ENCODE data around the gene NBEAL2.
A peak's percentile ranks its signal among the peaks of the same experiment; 100 is the strongest.

Gene NBEAL2, protein sequence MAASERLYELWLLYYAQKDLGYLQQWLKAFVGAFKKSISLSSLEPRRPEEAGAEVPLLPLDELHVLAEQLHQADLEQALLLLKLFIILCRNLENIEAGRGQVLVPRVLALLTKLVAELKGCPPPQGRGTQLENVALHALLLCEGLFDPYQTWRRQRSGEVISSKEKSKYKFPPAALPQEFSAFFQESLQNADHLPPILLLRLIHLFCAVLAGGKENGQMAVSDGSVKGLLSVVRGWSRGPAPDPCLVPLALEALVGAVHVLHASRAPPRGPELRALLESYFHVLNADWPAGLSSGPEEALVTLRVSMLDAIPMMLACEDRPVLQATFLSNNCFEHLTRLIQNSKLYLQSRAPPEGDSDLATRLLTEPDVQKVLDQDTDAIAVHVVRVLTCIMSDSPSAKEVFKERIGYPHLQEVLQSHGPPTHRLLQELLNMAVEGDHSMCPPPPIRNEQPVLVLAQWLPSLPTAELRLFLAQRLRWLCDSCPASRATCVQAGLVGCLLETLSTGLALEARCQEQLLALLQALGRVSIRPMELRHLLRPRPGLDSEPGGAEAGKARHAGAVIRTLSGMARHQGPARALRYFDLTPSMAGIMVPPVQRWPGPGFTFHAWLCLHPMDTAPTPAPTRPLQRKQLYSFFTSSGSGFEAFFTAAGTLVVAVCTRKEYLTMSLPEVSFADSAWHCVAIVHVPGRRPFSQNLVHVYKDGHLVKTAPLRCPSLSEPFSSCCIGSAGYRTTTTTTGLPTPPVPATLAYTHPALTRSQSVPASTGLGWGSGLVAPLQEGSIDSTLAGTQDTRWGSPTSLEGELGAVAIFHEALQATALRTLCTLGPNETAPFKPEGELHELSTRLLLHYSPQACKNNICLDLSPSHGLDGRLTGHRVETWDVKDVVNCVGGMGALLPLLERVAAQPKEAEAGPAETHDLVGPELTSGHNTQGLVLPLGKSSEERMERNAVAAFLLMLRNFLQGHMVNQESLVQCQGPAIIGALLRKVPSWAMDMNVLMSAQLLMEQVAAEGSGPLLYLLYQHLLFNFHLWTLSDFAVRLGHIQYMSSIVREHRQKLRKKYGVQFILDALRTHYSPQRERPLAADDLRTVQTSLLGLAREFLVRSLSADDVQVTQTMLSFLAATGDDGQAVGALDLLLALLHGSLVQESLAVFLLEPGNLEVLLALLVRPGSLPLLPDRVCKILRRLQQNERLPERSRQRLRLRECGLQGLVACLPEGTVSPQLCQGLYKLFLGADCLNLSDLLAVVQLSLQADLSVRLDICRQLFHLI (N-terminal part only)

DNA sequence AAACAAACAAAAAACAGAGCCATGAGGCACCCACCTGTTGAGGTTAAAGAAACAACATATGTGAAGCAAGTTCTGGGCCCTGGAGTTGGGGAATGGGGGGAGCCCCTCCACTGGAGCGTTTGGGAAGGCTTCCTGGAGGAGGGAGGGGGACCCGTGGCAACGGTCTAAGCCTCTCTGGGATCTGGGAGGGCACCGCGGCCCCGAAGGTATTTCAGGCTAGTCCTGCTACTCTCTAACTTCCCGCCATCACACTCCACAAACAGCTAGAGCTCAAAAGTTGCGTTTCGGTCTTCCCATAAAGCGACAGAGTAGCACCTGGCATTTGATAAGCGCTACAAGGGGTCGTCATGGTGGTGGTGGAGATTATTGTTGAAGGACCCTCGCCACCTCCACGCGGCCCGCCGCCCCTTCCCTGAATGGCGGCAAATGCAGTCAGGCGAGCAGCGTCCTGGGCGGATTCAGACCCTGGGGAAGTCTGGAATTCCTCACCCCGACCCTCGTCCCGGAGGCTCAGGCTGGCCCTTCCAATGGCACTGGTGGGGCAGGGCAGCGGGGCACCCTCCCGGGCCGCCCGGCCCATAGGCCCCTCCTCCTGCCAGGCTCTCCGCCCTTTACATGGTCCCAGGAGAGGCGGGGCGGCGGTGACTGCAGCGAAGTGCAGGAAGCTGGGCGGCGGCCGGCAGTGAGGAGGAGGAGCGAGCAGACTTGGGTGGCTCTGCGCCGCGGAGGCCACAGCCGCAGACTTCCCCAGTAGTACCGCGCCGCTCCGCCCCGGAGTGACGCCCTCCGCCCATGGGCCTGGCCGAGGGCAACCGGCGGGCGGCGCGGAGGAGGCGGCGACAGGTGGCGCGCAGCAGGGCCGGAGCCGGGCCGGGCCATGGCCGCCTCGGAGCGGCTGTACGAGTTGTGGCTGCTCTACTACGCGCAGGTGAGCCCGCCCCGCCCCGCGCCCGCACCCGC, at the start of gene NBEAL2:
Gene NBEAL2, plus strand, starts transcription at position 682 of the 960 bp plus-strand sequence. Its CDS starts 196 bp downstream, at position 878.
- peak; percentile 92 for DNase-seq

DNA sequence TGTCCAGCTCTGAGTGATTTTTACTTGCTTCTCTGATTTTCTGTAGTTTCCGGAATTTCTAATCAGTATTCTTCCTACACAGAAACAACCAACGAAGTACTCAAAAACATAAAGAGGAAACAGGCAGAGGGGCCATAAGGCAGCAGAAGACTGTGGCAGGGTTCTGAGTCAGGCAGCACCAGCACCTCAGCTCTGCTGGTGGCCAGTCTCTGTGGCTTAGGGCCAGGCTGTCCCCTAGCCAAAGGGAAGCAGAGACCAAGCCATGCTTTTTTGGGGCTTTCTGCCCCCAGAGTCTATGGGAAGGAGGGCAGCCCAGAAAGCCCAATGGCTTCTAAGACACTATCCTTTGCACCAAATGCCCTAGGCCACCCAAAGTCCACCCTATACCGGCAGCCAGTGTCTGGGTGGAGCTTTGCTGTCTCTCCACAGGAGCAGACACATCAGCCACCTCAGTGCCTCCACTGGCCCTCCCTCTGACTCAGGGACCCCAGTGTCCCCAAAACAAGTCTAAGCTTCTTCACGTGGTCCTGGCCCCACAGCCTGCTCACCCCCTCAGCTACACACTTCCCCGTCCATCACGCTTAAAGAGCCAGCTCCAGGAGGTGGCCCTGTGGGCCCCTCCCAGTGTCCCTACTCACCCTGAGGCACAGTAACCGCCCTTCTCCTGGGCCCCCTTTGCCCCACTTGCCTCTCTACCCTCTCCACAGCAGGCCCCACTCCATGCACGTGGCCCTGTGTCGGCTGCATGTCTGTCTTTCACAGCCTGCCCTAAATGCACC, 49.1 kb upstream of the NBEAL2 start:
- DNase-seq = no peak

DNA sequence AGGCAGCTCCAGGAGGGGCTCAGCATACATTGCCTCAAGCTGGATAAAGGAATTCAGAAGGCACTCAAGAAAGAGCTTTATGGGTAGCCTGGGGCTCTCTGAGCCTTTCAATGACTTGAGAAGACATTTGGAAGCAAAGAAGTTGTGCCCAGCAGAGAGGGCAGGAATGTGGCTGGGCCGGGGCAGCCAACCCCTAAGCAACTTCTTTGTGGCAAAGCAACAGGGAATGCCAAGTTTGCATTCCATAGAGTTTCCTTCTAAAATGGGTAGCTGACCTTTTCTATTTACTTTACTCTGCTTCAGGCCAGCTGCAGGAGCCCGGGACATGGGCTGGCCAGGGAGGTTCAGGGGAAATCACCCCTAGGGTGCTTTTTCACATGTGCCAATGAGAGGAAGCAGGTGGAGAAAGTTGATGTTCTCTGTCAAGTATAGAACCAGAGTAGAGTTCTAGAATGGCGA, 48.5 kb upstream of the NBEAL2 start:
- no peak for DNase-seq

DNA sequence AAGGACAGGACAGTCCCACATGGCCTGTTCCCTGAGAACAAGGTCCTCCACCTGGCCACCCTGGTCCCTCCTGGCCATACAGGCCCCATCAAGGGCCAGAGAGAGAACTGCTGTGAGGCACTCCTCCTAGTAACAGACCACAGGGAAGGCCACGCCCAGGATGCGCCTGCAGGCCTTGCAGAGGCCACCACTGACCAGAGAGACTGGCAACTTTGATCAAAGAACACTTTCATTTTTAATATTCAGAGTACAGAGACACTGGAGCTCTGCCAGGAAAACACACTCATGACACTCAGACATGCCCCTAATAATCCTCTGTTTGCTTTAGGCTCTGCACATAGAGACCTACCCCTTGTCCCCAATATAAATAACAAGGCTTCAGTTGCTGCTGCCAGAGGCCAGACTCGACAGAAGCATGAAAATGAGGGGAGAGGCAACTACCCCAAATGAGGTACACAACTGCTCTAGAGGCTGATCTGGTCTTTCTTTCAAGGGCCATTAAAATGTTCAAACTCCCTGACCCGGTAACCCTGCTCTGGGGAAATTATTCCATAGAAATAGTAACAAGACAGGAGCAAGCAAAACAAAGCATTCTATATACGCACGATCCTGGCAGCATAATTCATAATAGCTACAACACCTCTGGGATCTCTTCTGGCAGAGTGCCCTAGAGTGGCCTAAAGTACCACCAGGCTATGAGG, 47.7 kb upstream of the NBEAL2 start:
- peak; percentile 57 for DNase-seq

DNA sequence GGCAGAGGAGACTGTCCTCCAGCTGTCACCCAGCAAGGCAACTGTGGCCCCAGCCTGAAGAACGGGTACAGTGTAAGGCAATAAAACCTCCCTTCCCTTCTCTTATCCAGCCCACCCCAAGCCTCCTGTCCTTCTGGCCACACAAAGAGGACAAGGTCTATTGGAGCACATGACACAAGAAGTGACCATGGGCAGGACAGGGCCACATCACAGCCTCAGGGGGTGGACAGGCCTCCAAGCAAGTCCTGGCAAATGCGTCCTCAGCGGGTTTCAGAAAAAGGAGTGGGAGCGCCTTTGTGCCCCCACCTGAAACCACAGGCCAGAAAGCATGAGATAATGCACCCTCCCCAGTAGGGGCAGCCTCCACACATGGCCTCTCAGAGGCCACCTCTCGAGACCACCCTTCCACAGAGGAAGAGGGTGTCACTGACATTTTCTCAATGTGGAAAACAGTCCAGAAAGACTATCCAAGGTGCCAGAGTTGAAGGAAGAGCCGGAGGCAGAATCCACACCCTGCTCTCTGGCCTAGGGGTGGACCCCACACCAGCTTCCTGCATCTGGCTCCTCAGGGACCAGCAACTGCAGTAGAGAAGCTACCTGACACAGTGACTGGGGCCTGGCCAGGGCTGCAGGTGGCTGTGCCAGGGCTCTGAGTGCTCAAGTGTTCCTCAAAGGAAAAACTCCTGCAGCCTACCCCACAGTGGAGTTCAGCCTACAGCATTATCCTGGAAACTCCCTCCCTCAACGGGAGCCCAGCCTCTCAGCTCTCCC, 46.8 kb upstream of the NBEAL2 start:
- no peak for DNase-seq

DNA sequence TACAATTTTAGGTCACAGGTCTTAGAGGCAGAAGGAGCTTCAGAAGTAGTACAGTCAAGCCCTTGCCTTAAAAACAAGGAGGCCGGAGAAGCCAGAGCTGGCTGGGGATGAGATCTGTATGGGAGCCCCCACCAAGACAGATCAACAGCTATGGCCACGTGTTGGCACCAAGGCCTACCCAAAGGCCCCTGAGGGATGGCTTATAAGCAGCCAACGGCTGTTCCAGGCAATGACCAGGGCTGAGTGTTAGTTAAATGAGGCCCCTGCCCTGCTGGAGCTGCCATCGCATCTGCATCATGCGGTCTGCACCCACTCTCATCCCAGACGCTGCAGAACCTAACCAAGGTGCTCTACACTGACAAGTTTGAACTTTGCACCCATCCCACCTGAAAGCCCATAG, 46.2 kb upstream of the NBEAL2 start:
- no peak for DNase-seq

DNA sequence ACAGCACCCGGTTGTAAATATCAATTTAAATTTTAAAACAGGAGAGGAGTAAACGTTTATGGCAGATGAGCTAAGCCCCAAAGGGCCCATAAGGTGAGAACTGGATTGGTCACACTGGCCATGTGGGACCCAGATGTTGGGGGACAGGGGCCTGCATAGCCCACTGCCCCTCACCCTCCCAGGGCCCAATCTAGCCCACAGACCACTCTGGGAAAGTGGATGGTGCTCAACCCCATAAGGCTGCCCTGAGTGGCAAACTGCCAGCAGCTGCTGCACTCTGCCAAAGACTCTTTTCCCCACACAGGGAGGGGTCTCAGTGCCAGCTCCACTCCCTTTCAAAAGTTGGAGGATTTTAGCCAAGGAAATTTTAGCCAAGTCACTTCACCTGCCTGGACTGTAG, 45.4 kb upstream of the NBEAL2 start:
- no peak for DNase-seq

DNA sequence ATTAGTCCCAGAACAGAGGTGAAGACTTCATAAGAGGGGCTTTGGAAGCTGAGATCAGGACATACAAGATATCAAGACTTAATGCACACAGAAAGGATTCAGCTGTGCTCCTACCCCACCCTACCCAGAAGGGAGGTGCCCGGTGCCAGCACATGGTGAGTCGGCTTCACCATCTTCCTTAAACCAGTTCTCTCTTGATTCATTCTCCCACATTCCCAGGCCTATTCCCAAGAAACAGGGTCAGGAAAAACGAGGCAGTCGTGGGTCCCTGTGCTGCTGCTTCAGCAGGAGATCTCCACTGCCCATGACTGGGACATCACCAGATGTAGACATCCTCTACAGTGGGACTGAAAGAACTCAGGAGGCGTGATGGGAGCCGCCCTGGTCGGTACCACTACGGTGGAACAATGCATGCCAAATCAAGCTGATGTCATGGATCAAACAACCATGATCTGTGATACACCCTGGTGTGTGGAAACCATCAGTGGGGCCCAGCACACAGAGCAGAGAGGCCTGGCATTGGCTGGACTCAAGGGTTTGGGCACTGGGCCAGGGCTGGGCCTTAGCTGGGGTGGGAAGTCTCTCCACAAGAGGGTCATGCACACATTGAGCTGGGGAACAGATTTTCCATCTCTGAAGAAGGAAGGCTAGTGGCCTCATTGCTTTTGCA, 44.8 kb upstream of the NBEAL2 start:
- peak; percentile 2 for DNase-seq

DNA sequence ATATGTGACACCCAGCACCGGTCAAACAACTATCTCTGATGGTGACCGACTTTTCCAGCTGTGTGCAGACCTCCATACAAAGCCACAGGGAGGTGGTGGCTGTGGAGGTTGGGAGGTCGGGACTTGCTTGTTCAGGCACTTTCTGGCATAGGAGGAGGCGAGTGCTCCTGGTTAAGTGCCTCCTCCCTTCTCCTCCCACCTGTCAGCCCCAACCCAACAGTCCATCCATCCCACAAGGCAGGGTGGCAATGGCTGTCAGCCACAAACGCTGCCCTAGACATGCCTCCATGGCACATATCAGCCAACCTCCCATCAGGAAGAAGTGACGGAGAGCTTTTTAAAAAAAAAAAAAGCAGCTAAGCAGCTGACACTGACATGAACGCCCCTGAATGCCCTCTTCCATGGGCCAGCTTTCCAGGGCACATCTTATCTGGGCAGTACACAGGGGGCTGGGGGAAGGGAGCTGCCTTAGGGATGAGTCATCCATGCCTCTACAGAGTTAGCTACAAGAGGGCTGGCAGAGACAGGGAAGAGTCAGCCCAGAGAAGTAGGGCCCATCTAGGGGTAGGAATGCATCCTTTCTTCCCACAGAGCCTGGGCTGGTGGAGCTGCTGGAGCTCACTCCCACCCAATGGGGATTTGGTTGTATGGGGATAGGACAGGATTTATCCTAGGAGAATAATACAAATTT, 44.2 kb upstream of the NBEAL2 start:
- DNase-seq = no peak

DNA sequence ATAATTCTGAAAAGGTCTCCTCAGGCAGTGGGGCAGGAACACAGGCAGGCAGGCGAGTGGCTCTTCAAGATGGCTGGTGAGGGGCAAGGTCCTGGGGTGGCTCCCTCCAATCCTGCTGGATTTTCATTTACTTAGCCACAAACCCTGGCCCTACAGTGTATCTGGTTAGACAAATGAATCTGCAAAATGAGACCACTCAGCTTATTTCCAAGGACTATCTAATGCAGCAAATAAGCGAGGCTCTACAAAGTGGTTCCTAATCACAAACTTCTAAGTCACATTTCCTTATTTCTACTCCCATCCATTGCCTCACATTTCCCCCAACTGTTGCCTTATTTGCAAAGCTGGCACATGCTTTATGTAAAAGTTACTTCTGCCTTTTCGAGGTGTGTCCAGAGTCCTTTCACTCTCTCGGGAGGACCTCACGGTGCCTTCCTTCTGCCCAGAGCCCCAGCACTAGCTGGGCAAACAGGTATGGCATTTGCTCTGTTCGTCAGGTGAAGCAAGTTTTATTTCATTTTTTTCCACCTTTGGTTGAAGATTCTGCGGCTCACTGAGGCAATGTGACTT, 43.4 kb upstream of the NBEAL2 start:
- DNase-seq = no peak

DNA sequence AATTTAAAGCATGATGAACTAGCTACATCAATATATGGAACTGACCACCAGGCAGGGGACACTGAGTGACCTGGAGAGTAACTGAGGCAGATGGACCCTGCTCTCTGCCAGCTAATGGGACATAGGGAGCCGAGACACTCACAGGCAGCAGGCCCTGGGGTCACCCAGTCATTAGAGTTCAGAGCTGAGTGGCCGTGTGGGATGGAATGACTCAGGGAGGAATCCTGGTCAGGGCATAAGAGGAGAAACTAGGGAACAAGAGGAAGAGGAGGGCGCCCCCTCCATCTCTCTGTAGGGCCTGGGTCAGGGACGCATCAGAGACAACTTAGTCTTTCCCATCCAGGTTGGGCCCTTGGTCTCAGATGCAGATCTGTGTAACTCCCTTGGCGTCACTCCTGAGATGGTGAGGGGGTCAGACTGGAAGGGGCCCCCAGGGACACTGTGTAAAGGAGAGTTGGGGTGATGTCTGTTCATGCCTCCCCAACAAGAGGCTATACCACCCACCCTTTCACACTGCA, 42.7 kb upstream of the NBEAL2 start:
- no peak for DNase-seq

DNA sequence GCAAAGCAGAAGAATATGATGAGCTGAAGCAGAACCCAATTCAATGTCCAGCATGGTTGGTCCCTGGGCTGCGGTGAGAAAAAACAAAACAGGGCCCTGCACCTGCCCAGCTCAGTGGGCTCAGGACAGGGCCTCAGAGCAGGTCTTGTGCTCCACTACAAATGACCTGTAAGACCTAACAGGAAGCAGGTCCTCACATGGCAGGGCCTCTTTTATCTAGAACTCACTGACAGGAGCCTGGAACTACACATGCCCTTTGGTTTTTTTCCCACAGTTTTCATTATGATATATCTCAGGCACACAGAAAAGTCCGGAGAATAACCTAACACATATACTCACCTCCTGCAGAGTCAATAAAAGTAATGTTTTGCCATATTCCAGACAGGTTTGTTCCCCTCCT, 41.3 kb upstream of the NBEAL2 start:
- DNase-seq = no peak

DNA sequence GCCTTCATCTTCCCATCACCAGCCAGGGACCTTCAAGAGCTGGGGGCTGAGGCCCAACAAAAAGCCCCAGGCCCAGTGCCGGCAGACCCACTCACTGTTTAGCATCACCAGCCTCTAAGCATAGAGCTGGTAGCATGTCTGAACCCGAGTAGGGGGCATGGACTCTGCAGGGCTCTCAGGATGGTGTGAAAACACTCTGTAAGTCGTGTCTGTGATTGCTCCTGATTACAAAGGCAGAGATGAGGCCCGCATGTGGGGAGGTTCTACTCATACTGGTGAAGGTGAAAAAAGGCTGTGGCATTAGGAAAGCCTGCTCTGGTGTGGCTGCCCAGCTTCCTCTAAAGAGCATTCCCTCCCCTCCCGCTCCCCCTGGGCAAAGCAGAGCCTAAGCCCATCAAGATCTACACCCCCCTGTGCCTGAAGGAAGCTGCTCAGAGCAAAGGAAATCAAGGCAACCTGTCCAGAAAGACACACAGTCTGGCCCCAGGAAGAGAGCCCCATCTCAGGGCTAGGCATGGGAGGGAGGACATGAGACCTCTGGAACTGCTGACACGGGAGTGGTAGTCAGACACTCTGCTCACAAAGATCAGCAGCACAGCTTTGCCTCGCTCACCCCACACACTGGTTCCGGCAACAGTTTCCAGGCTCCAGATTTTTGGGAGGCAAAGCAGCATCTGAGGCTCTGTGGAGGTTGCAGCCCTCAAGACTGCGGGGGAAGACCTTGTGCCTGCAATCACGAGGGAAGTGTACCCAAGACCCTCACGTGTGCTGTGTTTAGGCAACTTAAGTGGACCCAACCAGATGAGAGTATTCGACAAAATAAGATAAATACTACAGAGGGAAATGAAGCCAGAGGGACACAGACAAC, 39.7 kb upstream of the NBEAL2 start:
- no peak for DNase-seq

DNA sequence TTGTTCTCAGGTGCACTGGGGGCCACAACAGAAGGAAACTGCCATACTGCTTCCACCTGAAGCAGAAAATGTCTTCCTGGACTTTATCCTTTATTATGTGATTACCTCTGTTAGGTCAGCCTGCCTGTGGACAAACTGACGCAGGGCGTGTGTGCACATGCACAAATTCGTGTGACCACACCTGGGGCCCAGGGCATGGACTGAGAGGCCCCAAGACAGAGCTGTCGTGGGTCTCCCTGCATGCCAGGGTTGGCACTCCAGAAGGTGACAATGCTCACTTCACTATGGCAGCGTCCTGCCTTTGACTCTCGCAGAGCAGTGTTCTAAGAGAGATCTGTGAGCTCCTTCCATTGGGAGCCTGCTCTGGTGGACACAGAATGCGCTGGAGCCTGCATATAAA, 37.4 kb upstream of the NBEAL2 start:
- no peak for DNase-seq

DNA sequence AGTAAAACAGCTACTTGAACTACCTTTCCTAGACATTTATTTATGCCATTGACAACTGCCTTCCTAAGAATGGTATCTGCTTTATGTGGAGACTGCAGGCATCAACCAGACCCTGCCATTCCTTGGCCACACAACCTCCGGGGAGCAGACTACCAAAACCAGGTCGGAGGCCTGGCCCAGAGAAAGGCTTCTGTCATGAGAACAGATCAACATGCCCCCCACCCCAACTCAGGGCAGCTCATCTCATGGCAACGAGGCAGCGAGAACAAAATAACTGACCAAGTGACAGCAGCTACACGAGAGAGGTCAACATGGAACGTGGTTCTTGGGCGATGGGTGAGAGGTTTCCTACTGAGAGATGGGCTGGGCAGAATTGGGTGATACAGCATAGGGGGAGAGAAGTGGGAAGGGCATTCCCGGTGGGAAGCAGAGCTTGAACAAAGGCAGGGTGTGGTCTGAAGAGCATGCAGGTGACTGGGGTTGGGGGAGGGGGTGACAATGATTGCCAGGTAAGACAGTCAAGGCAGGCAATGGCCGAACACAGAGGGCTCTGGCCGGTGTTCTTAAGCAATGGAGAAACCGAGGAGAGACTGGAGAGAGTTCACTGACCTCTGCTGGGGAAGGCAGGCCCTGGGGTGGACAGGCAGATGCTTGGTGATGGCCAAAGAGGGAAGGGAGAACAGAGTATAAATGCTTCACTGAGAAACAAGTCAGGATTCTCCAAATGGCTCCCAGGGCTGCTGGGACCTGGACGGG, 36.8 kb upstream of the NBEAL2 start:
- no peak for DNase-seq

All from NCI-H69 (cell line).